Neural progenitor cell (in vitro differentiated cells): ENCODE data around the gene C18orf63.

ENCODE experiments used
- EZH2phosphoT487 ChIP-seq: fragments of 200-600 bp; sonication (generic); IDR thresholded peaks from 2 replicates; pipeline ENCODE4 v1.6.1; 2017; ENCODE audit warnings: antibody characterized with exemption
- TF ChIP-seq, protein P1 (sequence below): fragments of 200-600 bp; sonication (generic); IDR thresholded peaks from 2 replicates; pipeline ENCODE4 v1.5.1; 2017; ENCODE audit warnings: antibody characterized with exemption, mild to moderate bottlenecking

DNA sequence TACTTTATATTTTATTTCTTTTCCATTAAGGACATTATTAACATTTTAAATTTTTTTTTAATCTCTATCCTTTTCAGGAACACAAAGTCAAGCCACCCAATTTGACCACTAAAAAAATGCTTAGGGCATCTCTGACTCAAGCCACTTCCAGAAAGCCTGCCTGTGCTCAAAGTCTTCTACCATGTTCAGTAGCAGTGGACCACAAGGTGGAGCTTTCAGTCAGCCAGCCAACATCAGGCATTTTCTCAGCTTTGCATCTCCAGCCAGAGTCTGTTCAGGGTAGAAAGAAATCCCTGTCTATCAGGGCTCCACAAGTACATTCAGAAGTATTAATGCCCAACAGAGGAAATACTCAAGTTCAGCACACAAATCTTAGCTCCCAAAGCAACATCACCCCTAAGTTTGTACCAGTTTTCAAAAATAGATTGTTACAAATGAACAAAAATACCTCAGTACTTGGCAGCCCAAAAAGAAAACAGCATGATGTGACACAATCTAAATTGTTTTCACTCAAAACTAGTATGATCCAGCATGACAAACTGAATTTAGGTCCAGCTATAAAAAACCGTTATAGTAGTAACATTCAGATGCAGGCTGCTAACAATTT lies 37.6 kb downstream of the C18orf63 start:
- TF ChIP-seq, protein P1, sequence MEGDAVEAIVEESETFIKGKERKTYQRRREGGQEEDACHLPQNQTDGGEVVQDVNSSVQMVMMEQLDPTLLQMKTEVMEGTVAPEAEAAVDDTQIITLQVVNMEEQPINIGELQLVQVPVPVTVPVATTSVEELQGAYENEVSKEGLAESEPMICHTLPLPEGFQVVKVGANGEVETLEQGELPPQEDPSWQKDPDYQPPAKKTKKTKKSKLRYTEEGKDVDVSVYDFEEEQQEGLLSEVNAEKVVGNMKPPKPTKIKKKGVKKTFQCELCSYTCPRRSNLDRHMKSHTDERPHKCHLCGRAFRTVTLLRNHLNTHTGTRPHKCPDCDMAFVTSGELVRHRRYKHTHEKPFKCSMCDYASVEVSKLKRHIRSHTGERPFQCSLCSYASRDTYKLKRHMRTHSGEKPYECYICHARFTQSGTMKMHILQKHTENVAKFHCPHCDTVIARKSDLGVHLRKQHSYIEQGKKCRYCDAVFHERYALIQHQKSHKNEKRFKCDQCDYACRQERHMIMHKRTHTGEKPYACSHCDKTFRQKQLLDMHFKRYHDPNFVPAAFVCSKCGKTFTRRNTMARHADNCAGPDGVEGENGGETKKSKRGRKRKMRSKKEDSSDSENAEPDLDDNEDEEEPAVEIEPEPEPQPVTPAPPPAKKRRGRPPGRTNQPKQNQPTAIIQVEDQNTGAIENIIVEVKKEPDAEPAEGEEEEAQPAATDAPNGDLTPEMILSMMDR, result peak; percentile 78
- no peak for TF ChIP-seq EZH2phosphoT487
